Esophagus muscularis mucosa (tissue), 4 donors: ENCODE results near the gene PAEP. TPM values are rescaled to one million over a fixed set of nuclear protein-coding genes. Genes with fewer than 3 reads are reported as not detected.

Experiments used
- DNase-seq: peaks from one replicate; pipeline ENCODE4 v3.0.0-alpha.2; 2017; ENCODE audit errors: extremely low spot score
- H3K27ac ChIP-seq, 4 donors: fragments of 200-600 bp; sonication (generic); replicated peaks in 1 of 4; 1 replicate in 3 of 4; 2 replicates in 1 of 4; pipeline ENCODE4 v1.5.1; 2016 to 2019; ENCODE audit warnings: mild to moderate bottlenecking in 1 of 4
- H3K27me3 ChIP-seq, 4 donors: fragments of 200-600 bp; sonication (generic); one replicate each; pipeline versions ENCODE4 v1.5.1 to v1.6.0; 2016 to 2019
- H3K36me3 ChIP-seq, 4 donors: fragments of 200-600 bp; sonication (generic); one replicate each; pipeline ENCODE4 v1.5.1; 2016 to 2019
- H3K4me1 ChIP-seq, 4 donors: fragments of 200-600 bp; sonication (generic); one replicate each; pipeline ENCODE4 v1.5.1; 2016 to 2019
- H3K4me3 ChIP-seq, 4 donors: fragments of 200-600 bp; sonication (generic); 1 replicate in 2 of 4; 2 replicates in 2 of 4; pipeline ENCODE4 v1.5.1; 2016 to 2019; ENCODE audit warnings: mild to moderate bottlenecking in 4 of 4, moderate library complexity in 1 of 4
- H3K9me3 ChIP-seq, 4 donors: fragments of 200-600 bp; sonication (generic); 1 replicate in 3 of 4; 2 replicates in 1 of 4; pipeline ENCODE4 v1.5.1; 2016 to 2019
- CTCF ChIP-seq, 3 experiments: fragments of 200-600 bp in 2 of 3; fragments of 450-650 bp in 1 of 3; sonication (generic) in 2 of 3; IDR thresholded peaks; one replicate each; pipeline ENCODE4 v1.5.1; 2017 to 2019; ENCODE audit warnings: antibody characterized with exemption in 3 of 3, mild to moderate bottlenecking in 2 of 3, moderate library complexity in 1 of 3
- EP300 ChIP-seq: sonication (generic); formaldehyde crosslinking; IDR thresholded peaks from one replicate; pipeline ENCODE4 v1.6.1; 2017; ENCODE audit warnings: antibody characterized with exemption
- POLR2A ChIP-seq: fragments of 450-650 bp; IDR thresholded peaks from one replicate; pipeline ENCODE4 v1.6.1; 2017; ENCODE audit warnings: antibody characterized with exemption, moderate library complexity, mild to moderate bottlenecking, low read depth
- POLR2AphosphoS5 ChIP-seq, 2 donors: sonication (generic); formaldehyde crosslinking; IDR thresholded peaks; one replicate each; pipeline ENCODE4 v1.6.1; 2017; ENCODE audit warnings: antibody characterized with exemption in 2 of 2
- WGBS: methylation state at CpG from one replicate; pipeline ENCODE4 v1.1.5; 2018; 5-methylcytosine and 5-hydroxymethylcytosine counted together
- intact Hi-C: fragments of 100-400 bp; cut with DNase I; formaldehyde crosslinking; loops from one replicate; pipeline ENCODE4 v1.15.1; 2023
- total RNA-seq, 4 donors: library from RNA; depleted of rRNA; stranded (reverse); fragments of >200 nt; gene quantifications; one replicate each; pipeline versions ENCODE4 v1.1.0 to v1.2.1, GENCODE V29; 2016

The PAEP gene
- total RNA-seq, 4 donors from 2014 or later = not detected

- Histone ChIP-seq H3K4me1 (no peaks in the 10 kb centered on the region), H3K36me3 (no peaks in the 10 kb centered on the region), H3K4me3 (no peak overlapping the region), H3K9me3 (peaks cover 0 to 12% (median 0%) of the 10 kb centered on the region in 4 donors), H3K27me3 (peaks cover 0 to 80% (median 0%) of the 10 kb centered on the region in 4 donors), H3K27ac (no peak overlapping the region)
- intact Hi-C loops = no loop called here
- no peak for DNase-seq
- WGBS = 78% methylated on average over 1 of the region's 1 CpG
- TF ChIP-seq EP300 = no peak
- TF ChIP-seq POLR2AphosphoS5 (IDR thresholded peaks at IDR 0.05) = no peak
- TF ChIP-seq CTCF (IDR thresholded peaks at IDR 0.05) = no peak
- no peak for TF ChIP-seq POLR2A
Observed at GRCh38 chr9:135563039-135563476, 1.5 kb downstream of the PAEP start.

GRCh38 chr9:135563858-135564257 is 2.3 kb downstream of the PAEP start:
- H3K9me3 ChIP-seq = peaks cover 0 to 12% (median under 1%) of the 10 kb centered on the region in 4 donors
- 82% methylated on average over 12 of the region's 12 CpGs for WGBS

GRCh38 chr9:135565141-135565628 is 3.6 kb downstream of the PAEP start:
- Histone ChIP-seq H3K4me1 (no peaks in the 10 kb centered on the region), H3K27ac (no peak overlapping the region), H3K27me3 (peaks cover 0 to 83% (median 0%) of the 10 kb centered on the region in 4 donors), H3K4me3 (no peak overlapping the region), H3K36me3 (no peaks in the 10 kb centered on the region), H3K9me3 (peaks cover 0 to 21% (median 5%) of the 10 kb centered on the region in 4 donors)
- TF ChIP-seq POLR2AphosphoS5 (IDR thresholded peaks at IDR 0.05) (no peak), EP300 (no peak), CTCF (IDR thresholded peaks at IDR 0.05) (no peak), POLR2A (no peak)
- WGBS = 68% methylated on average over 6 of the region's 9 CpGs
- intact Hi-C loops = no loop called here
- no peak for DNase-seq

More at GRCh38 chr9:135563858-135564257, 2.3 kb downstream of the PAEP start:
- no peak for DNase-seq
- no peak for TF ChIP-seq EP300
- no peak for TF ChIP-seq CTCF (IDR thresholded peaks at IDR 0.05)
- TF ChIP-seq POLR2A = no peak
- no peak for TF ChIP-seq POLR2AphosphoS5 (IDR thresholded peaks at IDR 0.05)
- Histone ChIP-seq H3K27me3 (peaks cover 0 to 84% (median 0%) of the 10 kb centered on the region in 4 donors), H3K36me3 (no peaks in the 10 kb centered on the region), H3K4me3 (no peak overlapping the region), H3K4me1 (no peaks in the 10 kb centered on the region), H3K27ac (no peak overlapping the region)
- intact Hi-C loops = no loop called here

- DNase-seq = no peak
- Histone ChIP-seq H3K27me3 (peaks cover 0 to 80% (median 0%) of the 10 kb centered on the region in 4 donors), H3K27ac (no peak overlapping the region), H3K9me3 (peaks cover 0 to 21% (median 5%) of the 10 kb centered on the region in 4 donors), H3K4me3 (no peak overlapping the region), H3K36me3 (no peaks in the 10 kb centered on the region), H3K4me1 (no peaks in the 10 kb centered on the region)
- intact Hi-C loops = no loop called here
- WGBS = 35% methylated on average over 5 of the region's 8 CpGs
- no peak for TF ChIP-seq EP300
- no peak for TF ChIP-seq POLR2AphosphoS5 (IDR thresholded peaks at IDR 0.05)
- TF ChIP-seq CTCF (IDR thresholded peaks at IDR 0.05) = no peak
- TF ChIP-seq POLR2A = no peak
Observed at GRCh38 chr9:135565636-135566035, 4.1 kb downstream of the PAEP start.

- intact Hi-C loops = no loop called here
- H3K4me1 ChIP-seq = no peaks in the 10 kb centered on the region
- WGBS = 62% methylated on average over 9 of the region's 10 CpGs
- peaks cover 0 to 71% (median 0%) of the 10 kb centered on the region in 4 donors for H3K27me3 ChIP-seq
- DNase-seq = no peak
- no peak overlapping the region for H3K4me3 ChIP-seq
- no peak overlapping the region for H3K27ac ChIP-seq
- no peaks in the 10 kb centered on the region for H3K36me3 ChIP-seq
- no peak for TF ChIP-seq POLR2A
- TF ChIP-seq POLR2AphosphoS5 (IDR thresholded peaks at IDR 0.05) = no peak
- no peak for TF ChIP-seq CTCF (IDR thresholded peaks at IDR 0.05)
- TF ChIP-seq EP300 = no peak
- H3K9me3 ChIP-seq = peaks cover 0 to 18% (median 5%) of the 10 kb centered on the region in 4 donors
Observed at GRCh38 chr9:135566552-135566951, 5.0 kb downstream of the PAEP start.
